ENCODE measurements around the gene SLC2A11.
"Not testable (repeated sequence)": the region's sequence is repeated elsewhere in the genome, so short reads cannot be mapped to it uniquely, and the experiment has no call there.

SLC2A11 gene

DNA sequence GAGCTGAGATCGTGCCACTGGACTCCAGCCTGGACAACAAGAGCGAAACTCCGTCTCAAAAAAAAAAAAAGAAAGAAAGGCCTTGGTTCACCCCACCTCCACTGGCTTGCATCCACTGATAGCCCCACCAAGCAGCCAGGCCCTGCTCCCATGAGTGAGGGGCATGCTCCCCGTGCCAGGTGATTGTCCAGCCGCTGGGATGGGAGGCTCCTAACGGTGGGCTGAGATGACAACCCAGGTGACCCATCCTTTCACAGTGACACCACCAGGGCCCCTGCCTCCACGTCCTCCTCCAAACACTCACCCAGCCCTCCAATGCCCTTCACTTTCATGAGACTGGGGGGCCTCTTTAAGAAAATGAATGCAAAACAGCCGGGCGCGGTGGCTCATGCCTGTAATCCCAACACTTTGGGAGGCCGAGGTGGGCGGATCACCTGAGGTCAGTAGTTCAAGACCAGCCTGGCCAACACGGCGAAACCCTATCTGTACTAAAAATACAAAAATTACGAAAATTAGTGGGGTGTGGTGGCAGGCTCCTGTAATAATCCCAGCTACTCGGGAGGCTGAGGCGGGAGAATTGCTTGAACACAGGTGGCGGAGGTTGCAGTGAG is 10.3 kb upstream of the SLC2A11 start:
- no peak for DNase-seq

DNA sequence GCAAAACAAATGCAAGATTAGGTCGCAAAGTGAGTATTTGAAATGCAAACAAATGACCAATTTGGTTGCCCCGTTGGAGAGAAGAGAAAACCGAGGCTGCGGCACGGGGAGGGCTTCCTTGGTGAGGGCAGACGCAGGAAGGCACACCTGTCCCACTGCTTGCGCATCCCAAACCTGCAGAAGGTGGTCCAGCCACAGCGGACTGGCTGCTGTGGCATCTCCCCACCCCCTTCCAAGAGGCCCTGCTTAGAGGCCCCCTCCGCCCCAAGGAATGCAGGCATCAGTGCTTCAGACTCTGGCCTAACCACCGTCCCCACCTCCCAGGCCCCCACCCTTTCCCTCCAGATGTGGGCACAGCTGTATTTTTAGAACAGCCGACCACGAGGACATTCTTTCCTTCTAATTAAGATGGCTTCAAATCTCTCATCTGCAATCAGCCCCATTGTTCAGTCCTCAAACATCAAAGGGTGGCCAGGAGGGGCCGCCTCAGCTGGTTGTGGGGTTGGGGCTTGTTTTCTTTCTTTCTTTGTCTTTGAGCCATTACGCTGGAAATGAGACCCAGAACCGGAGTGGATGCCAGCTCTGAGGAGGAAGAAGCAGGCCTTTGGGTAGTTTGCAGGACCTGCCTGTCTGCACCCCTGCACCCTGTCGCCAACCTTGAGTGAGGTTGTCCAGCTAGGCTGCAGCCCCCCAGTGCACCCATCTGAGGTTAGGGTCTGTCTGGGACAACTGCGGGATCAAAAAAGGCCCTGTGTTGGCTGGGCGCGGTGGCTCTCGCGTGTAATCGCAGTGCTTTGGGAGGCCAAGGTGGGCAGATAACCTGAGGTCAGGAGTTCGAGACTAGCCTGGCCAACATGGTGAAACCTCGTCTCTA is 9.4 kb upstream of the SLC2A11 start:
- no peak for DNase-seq

DNA sequence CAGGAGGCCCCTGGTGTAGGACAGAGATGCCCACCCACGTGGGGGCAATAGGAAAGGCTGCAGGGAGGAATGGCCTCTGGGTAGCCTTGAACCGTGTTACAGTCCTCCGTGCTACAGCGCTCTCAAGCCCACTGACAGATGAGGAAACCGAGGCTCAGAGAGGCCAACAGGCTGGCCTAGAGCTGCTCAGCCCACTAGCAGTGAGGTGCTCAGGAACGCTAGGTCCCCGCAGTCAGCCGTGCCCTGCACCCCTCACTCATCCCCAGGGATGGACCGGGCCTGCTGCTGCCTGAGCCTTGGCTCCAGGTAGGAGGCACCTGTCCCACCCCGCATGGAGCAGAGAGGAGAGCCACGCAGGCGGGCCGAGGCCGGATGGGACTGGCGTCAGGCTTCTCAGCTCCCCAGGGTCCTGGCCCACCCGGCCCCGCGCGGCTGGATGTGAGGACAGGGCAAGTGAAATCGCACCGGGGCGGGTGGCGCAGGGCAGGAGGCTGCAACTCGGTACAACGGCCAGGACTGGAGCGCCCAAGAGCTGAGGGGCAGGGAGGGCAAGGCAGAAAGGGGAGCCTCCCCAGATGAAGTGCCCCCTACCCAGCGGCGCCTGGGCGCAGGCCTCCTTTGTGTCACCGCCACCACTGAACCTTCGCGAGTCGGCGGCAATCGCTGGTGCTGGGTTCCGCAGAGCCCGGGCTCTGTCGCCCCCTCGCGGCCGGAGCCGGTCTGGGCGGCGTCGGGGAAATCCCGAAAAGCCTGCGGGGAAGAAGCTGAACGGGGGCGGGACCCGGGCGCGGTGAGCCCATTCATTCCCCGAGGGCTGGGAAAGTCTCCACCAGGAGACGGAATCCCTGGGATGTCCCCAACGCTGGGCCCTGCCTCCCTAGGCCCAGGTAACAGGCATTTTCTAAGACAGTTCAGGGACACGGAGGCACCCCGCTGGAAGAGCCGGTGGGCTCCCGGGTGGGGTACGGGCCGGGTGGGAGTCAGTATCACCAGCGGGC is 8.4 kb upstream of the SLC2A11 start:
- peak; percentile 39 for DNase-seq

DNA sequence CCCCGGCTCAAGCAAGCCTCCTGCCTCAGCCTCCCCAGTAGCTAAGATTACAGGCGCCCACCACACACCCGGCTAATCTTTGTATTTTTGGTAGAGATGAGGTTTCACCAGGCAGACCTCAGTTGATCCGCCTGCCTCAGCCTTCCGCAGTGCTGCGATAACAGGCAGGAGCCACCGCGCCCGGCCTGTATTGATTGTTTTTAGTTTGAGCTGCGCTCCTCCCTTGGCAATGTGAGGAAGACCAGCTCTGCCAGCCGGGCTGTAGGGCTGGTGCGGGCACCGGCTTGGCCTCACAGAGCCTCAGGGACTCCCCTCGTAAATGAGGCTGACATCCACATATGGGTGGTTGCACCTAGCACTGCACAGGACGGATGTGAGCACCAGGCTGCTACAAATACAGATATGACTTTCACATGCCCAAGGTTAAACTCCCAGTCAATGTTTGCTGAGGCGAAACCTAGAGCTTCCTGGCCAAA is 7.5 kb upstream of the SLC2A11 start:
- DNase-seq, result no peak

DNA sequence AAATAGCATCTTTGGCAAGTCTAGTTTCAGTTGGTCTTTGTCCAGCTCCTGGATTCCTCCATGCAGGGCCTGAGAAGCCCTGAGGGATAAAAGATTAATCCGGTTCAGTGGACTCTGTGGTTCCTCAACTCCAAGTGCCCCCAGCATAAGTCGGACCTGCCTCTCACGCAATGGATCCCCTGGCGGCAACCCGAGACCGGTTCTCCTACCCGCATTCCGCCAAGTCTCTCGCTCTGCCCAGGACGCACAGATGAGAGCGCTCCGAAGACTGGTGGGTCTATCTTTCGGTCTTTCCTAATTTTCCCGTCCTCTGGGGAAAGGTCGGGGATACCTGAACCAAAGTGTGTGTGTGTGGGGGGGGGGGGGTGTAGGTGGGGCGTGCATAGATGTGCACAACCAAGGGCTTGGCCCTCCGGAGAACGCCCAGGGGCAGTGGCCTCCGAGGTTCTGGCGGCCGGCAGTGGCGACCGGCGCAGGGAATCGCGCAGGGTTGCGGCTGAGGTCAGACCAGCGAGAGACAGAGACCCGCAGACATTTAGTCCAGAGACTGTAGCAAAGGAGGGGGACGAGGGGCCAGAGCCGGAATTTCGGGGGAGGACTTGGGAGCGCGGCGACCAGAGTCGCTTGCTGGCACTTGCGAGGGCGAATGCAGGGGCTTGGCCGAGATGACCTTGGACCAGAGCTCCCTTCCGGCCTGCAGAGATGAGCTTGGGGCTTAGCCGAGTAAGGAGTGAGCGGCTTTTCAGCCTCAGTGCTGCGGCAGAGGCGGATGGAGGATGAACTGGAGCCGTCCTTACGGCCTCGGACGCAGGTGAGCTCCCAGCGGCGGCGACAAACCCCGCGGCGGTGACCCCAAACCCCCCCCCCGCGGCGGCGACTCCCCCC is 712 bp upstream of the SLC2A11 start:
- no peak for DNase-seq

DNA sequence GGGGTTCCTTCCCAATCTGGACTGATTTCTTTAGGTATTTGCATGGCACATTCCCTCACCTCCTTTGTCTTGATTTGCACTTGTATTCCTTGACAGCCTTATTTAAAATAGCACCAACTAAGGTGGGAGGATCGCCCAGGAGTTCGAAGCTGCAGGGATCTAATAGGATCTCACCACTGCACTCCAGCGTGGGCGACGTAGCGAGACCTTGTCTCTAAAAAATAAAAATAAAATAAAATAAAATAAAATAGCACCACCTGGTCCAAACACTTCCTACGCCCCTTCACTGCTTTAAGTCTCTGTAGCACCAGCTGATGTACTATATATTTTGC is 775 bp downstream of the SLC2A11 start:
- no peak for DNase-seq

DNA sequence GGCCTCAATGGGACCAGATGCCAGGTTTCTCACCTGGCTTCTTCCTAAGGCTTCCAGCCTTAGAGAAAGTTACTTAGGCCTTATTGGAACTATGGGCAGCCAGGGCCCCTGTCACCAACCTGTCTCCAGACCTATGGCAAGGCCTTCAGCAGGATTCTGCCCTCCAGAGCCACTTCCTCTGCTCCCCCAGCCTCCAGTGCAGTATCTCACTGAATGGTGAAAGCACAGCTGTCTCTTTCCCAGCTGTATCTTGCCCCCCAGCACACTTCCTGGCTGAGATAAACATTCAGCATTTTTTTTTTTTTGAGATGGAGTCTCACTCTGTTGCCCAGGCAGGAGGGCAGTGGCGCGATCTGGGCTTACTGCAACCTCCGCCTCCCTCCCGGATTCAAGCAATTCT is 1.5 kb downstream of the SLC2A11 start:
- DNase-seq, result no peak

DNA sequence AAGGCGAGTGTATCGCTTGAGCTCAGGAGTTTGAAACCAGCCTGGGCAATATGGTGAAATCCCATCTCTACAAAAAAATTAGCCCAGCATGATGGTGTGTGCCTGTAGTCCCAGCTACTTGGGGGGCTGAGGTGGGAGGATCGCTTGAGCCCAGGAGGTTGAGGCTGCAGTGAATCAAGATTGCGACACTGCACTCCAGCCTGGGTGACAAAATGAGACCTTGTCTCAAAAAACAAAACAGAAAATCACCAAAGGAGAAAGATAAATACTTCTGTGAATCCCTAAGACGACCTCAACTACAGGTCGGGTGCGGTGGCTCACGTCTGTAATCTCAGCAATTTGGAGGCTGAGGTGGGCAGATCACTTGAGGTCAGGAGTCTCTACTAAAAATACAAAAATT is 2.5 kb downstream of the SLC2A11 start:
- not testable (repeated sequence) for DNase-seq

DNA sequence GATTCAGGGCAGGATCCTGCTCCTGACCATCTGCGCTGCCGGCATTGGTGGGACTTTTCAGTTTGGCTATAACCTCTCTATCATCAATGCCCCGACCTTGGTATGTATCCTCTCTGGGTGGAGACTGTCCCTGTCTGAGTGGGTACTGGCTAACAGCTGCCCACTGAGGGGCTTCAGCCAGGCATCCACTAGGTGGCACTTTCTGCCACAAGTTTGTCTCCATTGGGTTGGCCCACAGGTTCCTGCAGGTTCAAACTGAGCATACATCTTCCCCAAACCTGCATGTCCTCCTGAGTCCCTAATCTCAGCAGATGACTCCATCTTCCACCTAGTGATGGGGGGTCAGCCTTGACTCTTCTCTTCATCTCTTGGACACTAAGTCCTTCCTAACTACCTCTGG is 4.4 kb downstream of the SLC2A11 start:
- peak; percentile 11 for DNase-seq

DNA sequence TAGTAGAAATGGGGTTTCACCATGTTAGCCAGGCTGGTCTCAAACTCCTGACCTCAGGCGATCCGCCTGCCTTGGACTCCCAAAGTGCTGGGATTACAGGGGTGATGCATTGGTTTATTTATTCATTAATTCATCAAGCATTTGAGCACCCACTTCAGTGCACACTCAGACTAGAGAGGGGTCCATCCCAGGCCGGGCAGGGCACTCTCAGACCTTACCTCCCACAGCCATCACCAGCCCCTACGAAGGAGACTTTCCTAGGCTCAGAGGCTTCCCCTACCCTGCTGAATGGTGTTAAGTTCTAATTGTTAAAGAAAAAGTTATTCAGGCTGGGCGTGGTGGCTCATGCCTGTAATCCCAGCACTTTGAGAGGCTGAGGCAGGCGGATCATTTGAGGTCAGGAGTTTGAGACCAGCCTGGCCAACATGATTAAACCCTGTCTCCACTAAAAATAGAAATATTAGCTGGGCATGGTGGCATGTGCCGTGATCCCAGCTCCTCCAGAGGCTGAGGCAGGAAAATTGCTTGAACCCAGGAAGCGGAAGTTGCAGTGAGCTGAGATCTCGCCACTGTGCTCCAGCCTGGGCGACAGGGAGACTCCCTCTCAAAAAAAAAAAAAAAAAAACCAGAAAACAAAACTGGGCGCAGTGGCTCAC is 7.0 kb downstream of the SLC2A11 start:
- DNase-seq, result not testable (repeated sequence)

DNA sequence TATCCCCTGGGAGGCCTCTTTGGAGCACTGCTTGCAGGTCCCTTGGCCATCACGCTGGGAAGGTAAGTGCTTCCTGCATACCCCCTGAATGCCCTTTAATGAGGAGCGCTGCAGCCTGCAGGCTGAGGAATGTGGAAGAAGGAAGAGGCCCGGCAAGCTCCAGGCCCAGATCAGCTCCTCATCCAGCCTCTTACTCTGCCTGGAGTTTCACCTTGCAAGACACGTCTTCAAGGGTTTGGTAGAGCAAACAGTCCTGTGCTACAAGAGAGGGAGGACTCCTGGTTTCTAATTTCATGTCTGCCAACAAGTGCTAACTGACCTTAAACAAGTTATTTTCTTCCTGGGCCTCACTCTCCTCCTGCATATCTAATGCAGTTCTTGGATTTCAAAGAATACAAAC is 10.9 kb downstream of the SLC2A11 start:
- no peak for DNase-seq

DNA sequence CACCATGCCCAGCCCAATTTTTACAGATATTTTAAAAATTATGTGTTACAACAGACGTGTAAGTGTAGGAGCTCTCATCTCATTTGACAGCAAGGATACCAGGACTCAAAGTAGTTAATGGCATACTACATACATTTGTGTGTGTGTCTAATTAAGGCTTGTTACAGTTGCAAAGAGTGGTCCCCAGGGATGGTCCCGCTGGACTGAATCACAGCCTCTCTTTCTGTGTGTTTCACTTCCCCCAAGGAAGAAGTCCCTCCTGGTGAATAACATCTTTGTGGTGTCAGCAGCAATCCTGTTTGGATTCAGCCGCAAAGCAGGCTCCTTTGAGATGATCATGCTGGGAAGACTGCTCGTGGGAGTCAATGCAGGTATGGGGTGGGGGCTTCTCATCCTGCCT is 17.2 kb downstream of the SLC2A11 start:
- no peak for DNase-seq

DNA sequence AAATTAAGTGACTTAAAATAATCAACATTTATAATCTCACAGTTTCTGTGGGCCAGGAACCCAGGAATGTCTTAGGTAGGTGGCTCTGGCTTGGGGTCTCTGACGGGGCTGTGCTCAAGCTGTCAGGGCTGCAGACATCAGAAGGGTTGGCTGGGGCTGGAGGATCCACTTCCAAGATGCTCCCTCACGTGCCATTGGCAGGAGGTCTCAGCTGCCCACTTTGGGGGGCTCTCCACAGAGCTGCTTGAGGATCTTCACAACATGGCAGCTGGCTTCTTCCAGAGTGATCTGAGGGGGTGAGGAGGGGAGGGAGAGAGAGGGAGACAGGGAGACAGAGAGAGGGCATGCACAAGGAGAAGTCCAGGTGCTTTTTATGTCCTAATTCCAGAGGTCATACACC is 18.1 kb downstream of the SLC2A11 start:
- DNase-seq, result no peak

DNA sequence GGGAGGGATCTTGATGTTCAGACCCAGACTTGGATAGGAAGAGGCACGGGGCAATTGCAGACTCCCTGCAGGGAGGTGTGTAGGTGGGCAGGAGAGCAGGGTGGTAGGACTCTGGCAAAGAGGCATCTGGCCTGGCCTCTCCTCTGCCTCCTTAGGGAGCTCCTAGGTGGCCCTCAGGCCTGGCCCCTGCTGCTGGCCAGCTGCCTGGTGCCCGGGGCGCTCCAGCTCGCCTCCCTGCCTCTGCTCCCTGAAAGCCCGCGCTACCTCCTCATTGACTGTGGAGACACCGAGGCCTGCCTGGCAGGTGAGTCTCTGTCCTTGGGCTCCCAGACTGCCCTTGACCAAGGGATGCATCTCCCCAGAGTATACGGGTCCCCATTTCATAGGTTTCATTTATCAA is 19.9 kb downstream of the SLC2A11 start:
- no peak for DNase-seq

DNA sequence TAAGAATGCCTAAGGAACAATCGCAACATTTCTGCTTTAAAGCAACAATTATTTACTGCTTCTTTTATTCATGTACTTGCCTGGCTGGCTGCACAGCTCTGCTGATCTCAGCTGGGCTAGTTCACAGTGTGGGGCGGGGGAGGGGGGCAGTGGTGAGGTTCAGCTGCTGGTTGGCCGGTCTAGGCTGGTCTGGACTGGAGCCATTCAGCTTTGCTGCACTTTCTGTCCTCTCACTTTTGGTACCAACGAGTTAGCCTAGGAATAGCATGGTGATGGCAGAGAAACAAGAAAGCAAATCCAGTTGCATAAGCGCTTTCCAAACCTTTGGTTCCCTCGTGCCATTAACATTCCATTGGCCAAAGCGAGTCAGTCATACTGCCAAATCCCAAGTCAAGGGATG is 20.5 kb downstream of the SLC2A11 start:
- DNase-seq, result no peak

DNA sequence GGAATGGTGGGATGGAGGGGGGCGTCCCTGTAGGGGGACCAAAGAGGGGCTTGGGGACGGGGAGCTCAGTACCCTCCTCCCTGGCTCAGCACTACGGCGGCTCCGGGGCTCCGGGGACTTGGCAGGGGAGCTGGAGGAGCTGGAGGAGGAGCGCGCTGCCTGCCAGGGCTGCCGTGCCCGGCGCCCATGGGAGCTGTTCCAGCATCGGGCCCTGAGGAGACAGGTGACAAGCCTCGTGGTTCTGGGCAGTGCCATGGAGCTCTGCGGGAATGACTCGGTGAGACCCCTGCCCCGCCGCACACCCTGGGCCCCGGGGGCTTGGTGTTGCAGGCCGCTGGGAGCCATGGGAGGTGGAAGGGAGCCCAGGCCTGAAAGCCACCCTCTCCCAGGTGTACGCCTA is 24.7 kb downstream of the SLC2A11 start:
- no peak for DNase-seq

DNA sequence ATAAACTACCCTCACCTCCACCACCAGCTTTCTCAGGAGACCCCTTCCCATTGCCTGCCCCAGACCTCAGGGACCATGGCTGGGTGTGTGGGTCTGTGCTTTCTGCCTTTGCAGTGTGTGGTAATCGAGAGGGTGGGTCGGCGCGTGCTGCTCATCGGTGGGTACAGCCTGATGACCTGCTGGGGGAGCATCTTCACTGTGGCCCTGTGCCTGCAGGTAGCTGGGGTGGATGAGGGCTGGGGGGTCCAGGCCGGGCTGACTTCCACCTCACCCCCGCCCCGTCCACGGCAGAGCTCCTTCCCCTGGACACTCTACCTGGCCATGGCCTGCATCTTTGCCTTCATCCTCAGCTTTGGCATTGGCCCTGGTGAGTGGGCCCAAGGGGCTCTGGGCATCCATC is 26.0 kb downstream of the SLC2A11 start:
- no peak for DNase-seq

DNA sequence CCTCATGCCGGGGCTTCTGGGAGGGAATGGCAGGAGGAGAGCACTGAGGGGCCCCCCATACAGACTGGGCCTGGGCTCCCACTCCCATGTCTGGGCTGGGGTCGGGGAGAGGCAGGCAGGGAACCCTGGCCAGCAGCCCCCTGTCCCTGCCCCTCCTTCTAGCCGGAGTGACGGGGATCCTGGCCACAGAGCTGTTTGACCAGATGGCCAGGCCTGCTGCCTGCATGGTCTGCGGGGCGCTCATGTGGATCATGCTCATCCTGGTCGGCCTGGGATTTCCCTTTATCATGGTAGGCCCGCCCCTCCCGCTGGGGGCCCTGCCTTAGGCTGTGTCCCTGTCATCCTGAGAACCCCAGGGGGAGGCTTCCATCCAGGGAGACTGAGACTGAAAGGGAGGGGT is 26.5 kb downstream of the SLC2A11 start:
- DNase-seq, result no peak

DNA sequence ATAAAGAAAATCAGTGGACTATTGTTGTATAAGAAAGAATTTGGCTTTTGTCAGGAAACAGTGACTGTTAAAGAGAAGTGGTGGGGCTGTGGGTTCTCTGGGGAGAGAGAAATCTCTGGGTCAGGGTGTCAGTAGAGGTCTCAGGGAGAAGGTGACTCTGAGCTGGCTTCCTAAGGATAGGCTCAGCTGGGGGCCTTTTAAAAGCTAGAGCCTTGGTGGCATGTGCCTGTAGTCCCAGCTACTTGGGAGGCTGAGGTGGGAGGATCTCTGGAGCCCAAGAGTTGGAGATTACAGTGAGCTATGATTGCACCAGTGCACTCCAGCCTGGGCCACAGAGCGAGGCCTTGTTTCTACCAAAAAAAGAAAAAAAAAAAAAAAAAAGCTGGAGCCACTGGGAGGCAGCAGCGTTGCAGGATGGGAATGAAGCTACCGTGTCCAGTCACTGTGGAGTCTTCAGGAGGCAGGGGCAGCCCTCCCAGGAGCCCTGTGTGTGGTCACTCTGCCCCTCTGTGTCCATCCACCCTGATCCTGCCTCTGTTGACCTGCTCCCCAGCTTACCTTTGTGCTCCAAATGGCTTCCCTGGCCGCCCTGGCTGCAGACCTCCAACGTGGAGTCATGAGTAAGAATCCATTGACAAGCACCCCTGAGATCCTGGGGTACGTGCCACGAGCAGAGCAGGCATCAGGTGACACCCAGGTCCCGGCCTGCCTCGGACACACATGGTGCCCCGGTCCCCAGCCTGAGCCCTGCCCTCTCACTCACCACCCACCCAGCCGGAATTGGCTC is 31.1 kb downstream of the SLC2A11 start:
- DNase-seq, result no peak

DNA sequence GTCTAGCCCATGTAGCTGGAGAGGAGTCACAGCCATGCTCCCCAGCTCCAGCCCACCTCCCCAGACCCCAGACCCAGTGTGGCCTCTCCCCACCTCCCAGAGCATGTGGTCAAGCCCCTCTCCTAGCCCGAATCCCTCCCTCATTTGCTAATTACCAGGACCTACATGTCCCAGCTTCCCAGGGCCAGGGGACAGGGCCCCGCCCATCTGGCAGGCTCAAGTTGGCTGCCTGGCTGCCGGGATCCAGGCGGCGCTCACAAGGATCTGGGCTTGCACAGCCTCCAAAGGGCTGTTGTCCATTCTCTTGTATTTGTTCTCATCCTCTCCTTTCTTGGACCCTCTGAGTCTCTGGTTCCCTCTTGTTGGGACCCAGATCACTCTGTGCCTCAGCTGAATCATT is 31.9 kb downstream of the SLC2A11 start:
- no peak for DNase-seq

DNA sequence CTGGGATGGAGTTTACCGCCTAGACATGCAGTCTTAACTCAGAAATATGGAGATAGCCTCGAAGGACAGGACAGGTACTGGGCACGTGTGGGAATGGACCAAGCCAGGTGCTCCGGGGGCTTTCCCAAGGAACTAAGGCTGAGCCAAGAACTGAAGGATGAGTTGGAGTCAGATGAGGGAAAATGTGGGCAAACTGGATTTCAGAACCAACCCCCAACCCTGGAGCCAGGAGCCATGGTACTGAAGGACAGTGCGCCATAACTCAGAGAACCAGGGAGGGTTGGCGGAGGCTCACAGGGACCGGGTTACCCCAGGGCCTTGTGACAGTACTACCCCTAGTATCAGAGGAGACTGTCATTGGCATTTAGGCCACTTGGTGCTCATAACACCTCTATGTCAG is 34.1 kb downstream of the SLC2A11 start:
- DNase-seq, result no peak

Data from NCI-H2081 treated with DMSO at 0.1 percent for 48 hours (cell line).